BJ (cell line): Measurements from ENCODE around the gene POTEM. TPM values are rescaled to one million over a fixed set of nuclear protein-coding genes. Genes with fewer than 3 reads are reported as not detected.
"Not testable (repeated sequence)": the region's sequence is repeated elsewhere in the genome, so short reads cannot be mapped to it uniquely, and the experiment has no call there.

Source experiments
- CTCF ChIA-PET: fragments of 350-600 bp; formaldehyde crosslinking; extraction: SDS; loops from one replicate; lab custom pipeline; 2021; ENCODE audit warnings: antibody characterized with exemption, inconsistent platforms; lab: Yijun Ruan, JAX
- POLR2A ChIA-PET: fragments of 300-600 bp; sonication (Branson Sonifier 250); formaldehyde crosslinking; extraction: SDS; loops from one replicate; lab custom pipeline; 2021; ENCODE audit warnings: antibody characterized with exemption; lab: Charles Lee
- DNase-seq: peaks from one replicate; pipeline ENCODE4 v3.0.0-alpha.2; 2011; ENCODE audit warnings: low read depth
- H3K27me3 ChIP-seq: 2 replicates; pipeline ENCODE4 v1.6.0; 2011; ENCODE audit warnings: low read length; ENCODE audit not compliant: control insufficient read depth, insufficient read depth
- H3K36me3 ChIP-seq: 2 replicates; pipeline ENCODE4 v1.5.1; 2011; ENCODE audit warnings: low read length; ENCODE audit not compliant: control insufficient read depth, insufficient read depth
- H3K4me3 ChIP-seq: 2 replicates; pipeline ENCODE4 v1.5.1; 2011; ENCODE audit warnings: low read depth, mild to moderate bottlenecking, control low read depth, low read length
- polyA minus RNA-seq: library from RNA; depleted of rRNA, polyadenylated mRNA; stranded (reverse); fragments of >200 nt; gene quantifications from 2 replicates; pipeline ENCODE4 v1.2.3, GENCODE V29; 2011; rRNA and poly(A)+ RNA removed
- polyA plus RNA-seq: library from polyadenylated mRNA; depleted of rRNA; stranded (reverse); fragments of >200 nt; gene quantifications from 2 replicates; pipeline ENCODE4 v1.2.3, GENCODE V29; 2011; rRNA removed

Gene POTEM
- polyA plus RNA-seq = not detected in 2 replicates
- polyA minus RNA-seq = not detected in 2 replicates

DNA sequence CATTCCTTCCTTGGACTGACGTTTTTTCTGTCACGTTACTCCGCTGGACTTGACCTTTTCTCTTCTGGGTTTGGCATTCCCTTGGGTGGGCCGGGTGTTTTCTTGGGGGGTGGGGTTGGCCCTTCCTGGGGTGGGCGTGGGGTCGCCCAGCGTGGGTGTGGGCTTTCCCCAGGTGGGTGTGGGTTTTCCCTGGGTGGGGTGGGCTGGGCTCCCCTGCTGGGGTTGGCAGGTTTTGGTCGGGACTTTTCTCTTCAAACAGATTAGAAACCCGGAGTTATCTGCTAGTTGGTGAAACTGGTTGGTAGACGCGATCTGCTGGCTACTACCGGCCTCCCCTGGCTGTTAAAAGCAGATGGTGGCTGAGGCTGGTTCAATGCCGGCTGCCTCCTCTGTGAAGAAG lies at the start of gene POTEM:
TSS of gene POTEM (plus strand) at position 301 of the 400 bp plus-strand sequence. CDS start at position 353, 52 bp downstream.
- POLR2A ChIA-PET, H3K27me3 ChIP-seq, H3K4me3 ChIP-seq, DNase-seq, H3K36me3 ChIP-seq, CTCF ChIA-PET: not testable (repeated sequence)

DNA sequence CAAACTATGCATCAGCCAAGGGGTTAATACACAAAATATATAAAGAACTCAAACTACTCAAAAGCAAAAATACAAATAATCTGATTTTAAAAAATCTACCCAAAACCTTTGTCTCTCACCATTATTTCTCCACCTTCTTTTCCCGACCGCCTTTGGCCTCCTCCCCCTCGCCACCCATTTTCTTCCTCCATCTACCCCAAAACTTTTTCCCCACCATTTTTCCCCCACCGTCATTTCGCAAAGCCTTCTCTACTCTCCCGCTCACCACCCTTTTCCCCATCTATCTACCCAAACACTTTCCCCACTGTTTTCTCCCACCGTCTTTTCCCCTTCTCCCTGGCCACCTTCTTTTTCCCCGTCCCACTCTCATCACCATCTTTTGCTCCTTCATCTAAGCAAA lies 48.9 kb upstream of the POTEM start:
- DNase-seq, CTCF ChIA-PET, H3K4me3 ChIP-seq, H3K27me3 ChIP-seq, H3K36me3 ChIP-seq, POLR2A ChIA-PET: not testable (repeated sequence)

- H3K36me3 ChIP-seq, CTCF ChIA-PET, H3K27me3 ChIP-seq, H3K4me3 ChIP-seq, POLR2A ChIA-PET, DNase-seq: not testable (repeated sequence)
Observed at GRCh38 chr14:18920052-18920451, 47.2 kb upstream of the POTEM start.

DNA sequence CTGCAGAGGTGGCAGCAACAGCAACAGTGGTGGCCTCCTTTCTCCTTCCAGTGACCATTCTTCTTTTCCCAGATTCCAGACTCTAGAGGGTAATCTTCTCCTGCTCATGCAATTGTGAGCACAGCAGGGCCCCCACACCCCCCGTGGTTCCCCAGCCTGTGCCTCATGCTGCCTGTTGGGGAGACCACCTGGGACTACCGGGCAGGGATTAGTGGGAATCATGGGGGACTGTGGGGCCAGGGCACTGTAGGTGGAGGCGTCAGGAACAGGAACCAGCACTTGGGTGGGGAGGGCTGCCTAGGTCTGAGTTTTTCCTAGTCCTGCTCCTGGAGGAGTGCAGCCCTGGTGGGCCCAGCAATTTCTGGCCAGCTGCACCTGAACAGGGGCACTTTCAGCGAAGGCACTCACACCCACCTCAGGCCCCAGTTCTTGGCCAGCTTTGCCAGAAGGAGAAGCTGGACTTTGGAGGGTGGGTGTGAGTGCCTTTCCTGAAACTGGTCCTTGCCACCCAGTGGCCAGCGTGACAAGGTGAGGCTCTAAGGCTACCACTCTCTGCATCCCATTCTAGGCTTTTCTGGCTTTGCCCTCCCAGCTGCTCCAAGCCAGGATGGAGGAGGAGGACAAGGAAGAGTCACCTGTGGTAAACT lies 46.1 kb upstream of the POTEM start:
- POLR2A ChIA-PET, H3K4me3 ChIP-seq, H3K27me3 ChIP-seq, CTCF ChIA-PET, H3K36me3 ChIP-seq, DNase-seq: not testable (repeated sequence)

DNA sequence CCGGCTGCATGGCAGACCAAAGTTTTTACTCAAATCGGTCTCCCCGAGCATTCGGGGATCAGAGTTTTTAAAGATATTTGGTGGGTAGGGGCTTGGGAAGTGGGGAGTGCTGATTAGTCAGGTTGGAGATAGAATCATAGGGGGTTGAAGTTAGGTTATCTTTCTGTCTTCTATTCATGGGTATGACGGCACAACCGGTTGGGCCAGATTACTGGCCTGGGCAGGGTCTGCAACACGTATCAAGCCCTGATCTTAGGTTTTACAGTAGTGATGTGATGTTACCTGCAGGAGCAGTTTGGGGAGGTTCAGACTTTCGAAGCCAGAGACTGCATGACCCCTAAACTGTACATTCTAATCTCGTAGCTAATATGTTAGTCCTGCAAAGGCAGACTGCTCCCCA lies 30.4 kb upstream of the POTEM start:
- DNase-seq, H3K4me3 ChIP-seq, CTCF ChIA-PET, H3K27me3 ChIP-seq, POLR2A ChIA-PET, H3K36me3 ChIP-seq: not testable (repeated sequence)

- H3K36me3 ChIP-seq, CTCF ChIA-PET, POLR2A ChIA-PET, DNase-seq, H3K4me3 ChIP-seq, H3K27me3 ChIP-seq: not testable (repeated sequence)
Observed at GRCh38 chr14:18938733-18939132, 28.5 kb upstream of the POTEM start.

GRCh38 chr14:18949939-18950338 lies 17.3 kb upstream of the POTEM start:
- H3K4me3 ChIP-seq, POLR2A ChIA-PET, H3K27me3 ChIP-seq, CTCF ChIA-PET, H3K36me3 ChIP-seq, DNase-seq: not testable (repeated sequence)

GRCh38 chr14:18953085-18953484 lies 14.1 kb upstream of the POTEM start:
- POLR2A ChIA-PET, DNase-seq, H3K36me3 ChIP-seq, H3K4me3 ChIP-seq, H3K27me3 ChIP-seq, CTCF ChIA-PET: not testable (repeated sequence)

- CTCF ChIA-PET, POLR2A ChIA-PET, H3K36me3 ChIP-seq, H3K4me3 ChIP-seq, H3K27me3 ChIP-seq, DNase-seq: not testable (repeated sequence)
Observed at GRCh38 chr14:18955816-18956215, 11.4 kb upstream of the POTEM start.

DNA sequence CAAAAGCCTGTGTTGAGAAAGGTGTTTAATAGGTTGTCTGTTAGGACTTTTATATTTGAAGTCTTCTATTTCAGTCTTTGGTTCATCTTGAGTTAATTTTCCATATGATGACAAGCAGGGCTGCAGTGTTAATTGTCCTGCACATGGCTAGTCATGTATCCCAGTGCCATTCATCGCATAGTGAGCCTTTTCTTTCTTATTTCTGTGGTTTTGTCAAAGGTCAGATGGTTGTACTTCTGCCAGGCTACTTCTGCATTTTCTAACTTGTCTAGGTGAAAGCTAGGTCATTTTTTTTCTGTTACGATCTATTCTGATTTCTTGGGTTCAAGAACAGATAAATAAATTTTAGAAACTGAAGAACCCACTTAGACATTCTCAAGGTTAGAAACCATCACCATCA lies 5.7 kb upstream of the POTEM start:
- DNase-seq, CTCF ChIA-PET, H3K4me3 ChIP-seq, H3K36me3 ChIP-seq, POLR2A ChIA-PET, H3K27me3 ChIP-seq: not testable (repeated sequence)

DNA sequence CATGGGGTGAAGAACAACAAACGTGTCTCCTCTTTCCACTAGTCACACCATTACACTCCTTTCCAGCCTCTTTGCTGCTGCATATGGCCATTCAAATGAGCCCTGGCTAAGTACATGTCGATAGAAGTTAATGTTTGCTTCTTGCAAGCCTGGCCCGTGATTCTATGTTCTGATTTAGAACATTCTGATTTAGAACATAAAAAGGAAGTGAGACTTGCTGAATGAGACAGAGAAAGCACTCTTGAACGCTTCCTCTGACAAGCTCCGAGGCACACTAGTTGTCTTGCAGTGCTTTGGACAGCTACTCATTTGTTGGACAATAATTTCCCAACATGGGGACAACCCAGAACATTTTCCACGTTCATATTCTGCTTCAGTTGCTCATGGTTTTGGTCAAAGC lies 5.1 kb upstream of the POTEM start:
- H3K4me3 ChIP-seq, CTCF ChIA-PET, H3K27me3 ChIP-seq, DNase-seq, H3K36me3 ChIP-seq, POLR2A ChIA-PET: not testable (repeated sequence)

DNA sequence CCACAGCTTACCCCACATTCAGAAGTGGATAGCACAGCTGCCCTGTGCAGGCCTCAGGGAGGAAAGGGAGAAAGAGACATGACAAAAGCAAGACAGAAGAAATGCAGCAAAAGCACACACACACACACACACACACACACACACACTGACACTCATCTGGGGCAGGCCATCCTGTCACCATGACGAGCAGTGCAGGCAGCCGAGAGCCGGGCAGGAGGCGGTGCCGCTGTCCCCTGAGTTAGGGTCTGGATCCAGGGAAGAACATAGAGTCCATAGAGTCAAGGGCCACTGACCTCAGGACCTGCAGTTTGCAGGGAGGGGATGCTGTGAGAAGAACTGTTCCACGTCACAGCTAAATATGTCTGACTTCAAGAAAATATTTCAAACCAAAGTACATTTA lies 4.0 kb upstream of the POTEM start:
- H3K27me3 ChIP-seq, DNase-seq, H3K4me3 ChIP-seq, POLR2A ChIA-PET, H3K36me3 ChIP-seq, CTCF ChIA-PET: not testable (repeated sequence)

GRCh38 chr14:18964878-18965277 lies 2.4 kb upstream of the POTEM start:
- H3K36me3 ChIP-seq, DNase-seq, H3K27me3 ChIP-seq, CTCF ChIA-PET, POLR2A ChIA-PET, H3K4me3 ChIP-seq: not testable (repeated sequence)
